WTC11 (cell line): ENCODE measurements around the gene KCTD1. TPM values are rescaled to one million over a fixed set of nuclear protein-coding genes. Genes with fewer than 3 reads are reported as not detected.

Experiments used
- ATAC-seq: fragments of 200-7000 bp; cut with Tn5 transposase; 2 replicates; pipeline ENCODE4 v1.10.0; 2021; ENCODE audit warnings: mild to moderate bottlenecking, moderate library complexity
- CTCF ChIA-PET: fragments of 300-600 bp; sonication (Branson Sonifier 250); formaldehyde crosslinking; loops from one replicate; lab custom pipeline; 2021; ENCODE audit warnings: antibody characterized with exemption; lab: Charles Lee
- POLR2A ChIA-PET: fragments of 350-600 bp; sonication (Branson Sonifier 250); formaldehyde crosslinking; loops from one replicate; lab custom pipeline; 2021; ENCODE audit warnings: antibody characterized with exemption; lab: Charles Lee
- DNase-seq: peaks from one replicate; pipeline ENCODE4 v3.0.0; 2021; ENCODE audit warnings: low spot score
- H3K27ac Mint-ChIP-seq: 2 replicates; pipeline ENCODE4 v1.8.0; 2021; ENCODE audit warnings: mixed read lengths
- H3K27me3 Mint-ChIP-seq: 2 replicates; pipeline ENCODE4 v1.8.0; 2021; ENCODE audit warnings: low read depth, mild to moderate bottlenecking, moderate library complexity, mixed read lengths
- H3K36me3 Mint-ChIP-seq: 2 replicates; pipeline ENCODE4 v1.8.0; 2021; ENCODE audit warnings: mixed read lengths
- H3K4me1 Mint-ChIP-seq: 2 replicates; pipeline ENCODE4 v1.8.0; 2022; ENCODE audit warnings: mixed read lengths
- H3K4me3 Mint-ChIP-seq: 2 replicates; pipeline ENCODE4 v1.8.0; 2021; ENCODE audit warnings: mild to moderate bottlenecking, moderate library complexity, mixed read lengths
- H3K9me3 Mint-ChIP-seq: 2 replicates; pipeline ENCODE4 v1.8.0; 2021; ENCODE audit warnings: mixed read lengths
- CREB1 ChIP-seq: sonication (generic); formaldehyde crosslinking; IDR thresholded peaks from 2 replicates; pipeline ENCODE4 v1.8.0; 2023; ENCODE audit warnings: mild to moderate bottlenecking, missing genetic modification reagents
- CREM ChIP-seq: sonication (generic); formaldehyde crosslinking; IDR thresholded peaks from 2 replicates; pipeline ENCODE4 v1.8.1; 2022; ENCODE audit warnings: mild to moderate bottlenecking, missing genetic modification reagents, moderate library complexity
- EMX1 ChIP-seq: fragments of 250-450 bp; sonication (Bioruptor Pico); IDR thresholded peaks from 2 replicates; pipeline ENCODE4 v1.8.0; 2021; ENCODE audit warnings: mild to moderate bottlenecking
- FOXJ3 ChIP-seq: sonication (generic); formaldehyde crosslinking; IDR thresholded peaks from 2 replicates; pipeline ENCODE4 v1.9.0; 2021; ENCODE audit warnings: missing genetic modification reagents, mild to moderate bottlenecking, borderline replicate concordance
- GABPB1 ChIP-seq: sonication (generic); formaldehyde crosslinking; IDR thresholded peaks from 2 replicates; pipeline ENCODE4 v1.8.1; 2023; ENCODE audit warnings: mild to moderate bottlenecking, missing genetic modification reagents
- GRHL2 ChIP-seq: fragments of 250-450 bp; sonication (Bioruptor Pico); IDR thresholded peaks from 2 replicates; pipeline ENCODE4 v1.8.0; 2022; ENCODE audit warnings: mild to moderate bottlenecking, moderate library complexity; ENCODE audit not compliant: insufficient replicate concordance, severe bottlenecking
- MLX ChIP-seq: sonication (generic); formaldehyde crosslinking; IDR thresholded peaks from 2 replicates; pipeline ENCODE4 v1.8.1; 2023; ENCODE audit warnings: mild to moderate bottlenecking, missing genetic modification reagents, moderate library complexity
- NR1H2 ChIP-seq: sonication (generic); formaldehyde crosslinking; IDR thresholded peaks from 2 replicates; pipeline ENCODE4 v1.9.0; 2021; ENCODE audit warnings: mild to moderate bottlenecking, moderate library complexity, missing genetic modification reagents
- NR2C2 ChIP-seq: sonication (generic); formaldehyde crosslinking; IDR thresholded peaks from 2 replicates; pipeline ENCODE4 v1.8.0; 2022; ENCODE audit warnings: mild to moderate bottlenecking, missing genetic modification reagents
- NR3C1 ChIP-seq: sonication (generic); formaldehyde crosslinking; conservative IDR thresholded peaks from 2 replicates; pipeline ENCODE4 v1.8.1; 2023; ENCODE audit warnings: low read depth, mild to moderate bottlenecking, missing genetic modification reagents
- OVOL2 ChIP-seq: fragments of 250-450 bp; sonication (Bioruptor Pico); IDR thresholded peaks from 2 replicates; pipeline ENCODE4 v1.9.0; 2021; ENCODE audit warnings: mild to moderate bottlenecking, borderline replicate concordance
- PREB ChIP-seq: sonication (generic); formaldehyde crosslinking; IDR thresholded peaks from 2 replicates; pipeline ENCODE4 v1.8.1; 2022; ENCODE audit warnings: mild to moderate bottlenecking, missing genetic modification reagents, moderate library complexity, borderline replicate concordance
- RELA ChIP-seq: sonication (generic); formaldehyde crosslinking; IDR thresholded peaks from 2 replicates; pipeline ENCODE4 v1.8.1; 2022; ENCODE audit warnings: missing genetic modification reagents, mild to moderate bottlenecking, borderline replicate concordance
- RORB ChIP-seq: fragments of 250-450 bp; sonication (Bioruptor Pico); IDR thresholded peaks from 2 replicates; pipeline ENCODE4 v1.9.0; 2021; ENCODE audit warnings: mild to moderate bottlenecking
- SP1 ChIP-seq: sonication (generic); formaldehyde crosslinking; conservative IDR thresholded peaks from 2 replicates; pipeline ENCODE4 v1.8.1; 2022; ENCODE audit warnings: missing genetic modification reagents
- TEAD4 ChIP-seq: sonication (generic); formaldehyde crosslinking; IDR thresholded peaks from 2 replicates; pipeline ENCODE4 v1.8.0; 2022; ENCODE audit warnings: mild to moderate bottlenecking, missing genetic modification reagents
- ZBTB21 ChIP-seq: sonication (generic); formaldehyde crosslinking; IDR thresholded peaks from 2 replicates; pipeline ENCODE4 v1.8.1; 2023; ENCODE audit warnings: mild to moderate bottlenecking, missing genetic modification reagents, borderline replicate concordance
- ZNF232 ChIP-seq: sonication (generic); formaldehyde crosslinking; IDR thresholded peaks from 2 replicates; pipeline ENCODE4 v1.8.0; 2022; ENCODE audit warnings: mild to moderate bottlenecking, missing genetic modification reagents
- ZNF423 ChIP-seq: fragments of 250-450 bp; sonication (Bioruptor Pico); IDR thresholded peaks from 2 replicates; pipeline ENCODE4 v2.1.2; 2022; ENCODE audit warnings: mild to moderate bottlenecking, moderate library complexity
- total RNA-seq: library from RNA; stranded (reverse); gene quantifications from 3 replicates; pipeline ENCODE4 v1.2.3, GENCODE V29; 2021
- TF ChIP-seq, protein P1 (sequence below): fragments of 250-450 bp; sonication (Bioruptor Pico); IDR thresholded peaks from 2 replicates; pipeline ENCODE4 v1.8.0; 2021; ENCODE audit warnings: mild to moderate bottlenecking
- TF ChIP-seq, protein P2 (sequence below): sonication (generic); formaldehyde crosslinking; IDR thresholded peaks from 2 replicates; pipeline ENCODE4 v1.8.0; 2022; ENCODE audit warnings: mild to moderate bottlenecking, missing genetic modification reagents
- TF ChIP-seq, protein P3 (sequence below): fragments of 250-450 bp; sonication (Bioruptor Pico); IDR thresholded peaks from 2 replicates; pipeline ENCODE4 v1.9.0; 2021; ENCODE audit warnings: moderate library complexity, mild to moderate bottlenecking, inconsistent platforms, borderline replicate concordance
- TF ChIP-seq, protein P4 (sequence below): sonication (generic); formaldehyde crosslinking; IDR thresholded peaks from 2 replicates; pipeline ENCODE4 v1.8.0; 2023; ENCODE audit warnings: missing genetic modification reagents
- TF ChIP-seq, protein P5 (sequence below): sonication (generic); formaldehyde crosslinking; IDR thresholded peaks from 2 replicates; pipeline ENCODE4 v1.8.0; 2022; ENCODE audit warnings: mild to moderate bottlenecking, missing genetic modification reagents

Gene KCTD1
- total RNA-seq, 1 experiment from 2014 or later = 23.3 TPM

DNA sequence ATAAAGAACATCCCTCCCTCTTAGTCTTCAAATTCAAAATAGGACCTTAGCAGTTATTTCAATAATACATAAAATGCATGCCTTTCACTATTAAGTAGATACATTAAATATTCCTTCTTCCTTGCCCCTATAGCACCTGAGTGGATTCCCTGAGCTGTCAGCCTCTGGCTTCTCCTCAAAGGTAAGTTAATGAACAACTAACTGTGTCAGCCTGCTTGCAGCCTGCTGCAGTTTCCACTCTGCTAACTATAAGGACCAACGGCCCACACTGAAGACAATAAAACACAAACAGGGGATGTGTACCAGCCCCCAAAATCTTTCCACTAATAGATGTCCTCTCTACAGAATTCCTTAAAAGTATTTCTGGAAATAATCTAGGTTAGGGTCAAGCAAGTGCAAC lies 5.0 kb downstream of the KCTD1 start (continued):
- no peak for TF ChIP-seq ZNF232 (CRISPR knock-in tag)
- TF ChIP-seq CREM (CRISPR knock-in tag) = no peak
- no peak for TF ChIP-seq NR2C2 (CRISPR knock-in tag)
- no peak for TF ChIP-seq MLX
- TF ChIP-seq, protein P1, sequence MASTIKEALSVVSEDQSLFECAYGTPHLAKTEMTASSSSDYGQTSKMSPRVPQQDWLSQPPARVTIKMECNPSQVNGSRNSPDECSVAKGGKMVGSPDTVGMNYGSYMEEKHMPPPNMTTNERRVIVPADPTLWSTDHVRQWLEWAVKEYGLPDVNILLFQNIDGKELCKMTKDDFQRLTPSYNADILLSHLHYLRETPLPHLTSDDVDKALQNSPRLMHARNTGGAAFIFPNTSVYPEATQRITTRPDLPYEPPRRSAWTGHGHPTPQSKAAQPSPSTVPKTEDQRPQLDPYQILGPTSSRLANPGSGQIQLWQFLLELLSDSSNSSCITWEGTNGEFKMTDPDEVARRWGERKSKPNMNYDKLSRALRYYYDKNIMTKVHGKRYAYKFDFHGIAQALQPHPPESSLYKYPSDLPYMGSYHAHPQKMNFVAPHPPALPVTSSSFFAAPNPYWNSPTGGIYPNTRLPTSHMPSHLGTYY = no peak
- TF ChIP-seq, all 79 proteins: peak for 0

DNA sequence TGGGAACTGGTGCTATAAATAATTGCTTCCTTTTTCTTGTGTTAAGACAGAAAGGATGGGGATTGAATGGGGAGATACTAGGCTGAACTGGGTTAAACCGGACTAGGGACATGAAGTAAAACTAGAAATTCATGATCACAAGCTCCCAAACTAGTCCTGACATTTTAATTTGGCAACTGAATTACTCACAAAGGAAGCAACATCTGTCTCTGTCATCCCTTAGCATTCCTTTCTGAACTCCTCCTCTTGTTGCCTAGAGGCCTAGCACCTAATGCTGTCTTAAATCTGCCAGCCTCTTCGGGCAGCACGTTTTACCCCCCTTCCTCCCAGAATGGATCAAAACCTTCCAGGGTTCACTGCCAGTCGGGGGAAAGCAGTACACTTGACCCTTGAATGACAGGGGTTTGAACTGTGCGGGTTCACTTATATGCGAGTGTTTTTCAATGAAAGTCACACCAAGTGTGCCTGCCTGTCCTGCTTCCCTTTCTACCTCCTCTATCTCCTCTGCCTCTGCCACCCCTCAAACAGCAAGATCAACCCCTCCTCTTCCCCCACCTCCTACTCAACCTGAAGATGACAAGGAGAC lies 8.2 kb downstream of the KCTD1 start:
- peaks cover 5% of the 10 kb centered on the region; the same call in 1 of the 2 replicates for H3K27me3 Mint-ChIP-seq
- ChIA-PET POLR2A (no interaction called here), CTCF (no interaction called here)
- H3K27ac Mint-ChIP-seq = no peak overlapping the region
- no peaks in the 10 kb centered on the region; the same call in 1 of the 2 replicates for H3K36me3 Mint-ChIP-seq
- no peak overlapping the region for H3K4me3 Mint-ChIP-seq
- TF ChIP-seq, protein P2, sequence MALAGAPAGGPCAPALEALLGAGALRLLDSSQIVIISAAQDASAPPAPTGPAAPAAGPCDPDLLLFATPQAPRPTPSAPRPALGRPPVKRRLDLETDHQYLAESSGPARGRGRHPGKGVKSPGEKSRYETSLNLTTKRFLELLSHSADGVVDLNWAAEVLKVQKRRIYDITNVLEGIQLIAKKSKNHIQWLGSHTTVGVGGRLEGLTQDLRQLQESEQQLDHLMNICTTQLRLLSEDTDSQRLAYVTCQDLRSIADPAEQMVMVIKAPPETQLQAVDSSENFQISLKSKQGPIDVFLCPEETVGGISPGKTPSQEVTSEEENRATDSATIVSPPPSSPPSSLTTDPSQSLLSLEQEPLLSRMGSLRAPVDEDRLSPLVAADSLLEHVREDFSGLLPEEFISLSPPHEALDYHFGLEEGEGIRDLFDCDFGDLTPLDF = no peak
- TF ChIP-seq OVOL2 (CRISPR knock-in tag) (no peak), GABPB1 (no peak)
- TF ChIP-seq, protein P3, sequence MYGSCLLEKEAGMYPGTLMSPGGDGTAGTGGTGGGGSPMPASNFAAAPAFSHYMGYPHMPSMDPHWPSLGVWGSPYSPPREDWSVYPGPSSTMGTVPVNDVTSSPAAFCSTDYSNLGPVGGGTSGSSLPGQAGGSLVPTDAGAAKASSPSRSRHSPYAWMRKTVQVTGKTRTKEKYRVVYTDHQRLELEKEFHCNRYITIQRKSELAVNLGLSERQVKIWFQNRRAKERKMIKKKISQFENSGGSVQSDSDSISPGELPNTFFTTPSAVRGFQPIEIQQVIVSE (CRISPR knock-in tag) = no peak
- TF ChIP-seq, protein P4, sequence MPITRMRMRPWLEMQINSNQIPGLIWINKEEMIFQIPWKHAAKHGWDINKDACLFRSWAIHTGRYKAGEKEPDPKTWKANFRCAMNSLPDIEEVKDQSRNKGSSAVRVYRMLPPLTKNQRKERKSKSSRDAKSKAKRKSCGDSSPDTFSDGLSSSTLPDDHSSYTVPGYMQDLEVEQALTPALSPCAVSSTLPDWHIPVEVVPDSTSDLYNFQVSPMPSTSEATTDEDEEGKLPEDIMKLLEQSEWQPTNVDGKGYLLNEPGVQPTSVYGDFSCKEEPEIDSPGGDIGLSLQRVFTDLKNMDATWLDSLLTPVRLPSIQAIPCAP (CRISPR knock-in tag) = no peak
- peaks cover 36% of the 10 kb centered on the region for H3K4me1 Mint-ChIP-seq
- no peaks in the 10 kb centered on the region for H3K9me3 Mint-ChIP-seq
- ATAC-seq = peak; percentile 30
- no peak for DNase-seq

DNA sequence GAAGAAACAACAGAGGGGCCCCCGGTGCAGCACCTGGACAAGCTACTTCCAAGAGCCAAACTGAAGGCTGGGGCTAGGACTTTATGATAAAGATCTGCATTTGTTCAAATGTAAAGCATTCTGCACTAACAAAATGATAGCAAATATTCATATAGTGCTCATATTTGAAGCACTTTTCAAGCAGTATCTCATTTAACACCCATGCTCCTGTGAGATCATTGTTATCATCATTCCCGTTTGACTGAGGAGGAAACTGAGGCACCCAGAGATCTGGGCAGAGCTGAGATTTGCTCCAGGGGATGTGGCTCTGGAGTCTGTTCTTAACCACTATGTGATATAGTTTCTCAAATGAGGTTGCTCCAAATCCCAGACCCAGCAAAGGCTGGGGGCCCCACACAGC lies 9.8 kb downstream of the KCTD1 start:
- CTCF ChIA-PET = no interaction called here
- no peak overlapping the region for H3K4me3 Mint-ChIP-seq

More for the DNA sequence above, 9.8 kb downstream of the KCTD1 start:
- DNase-seq = no peak
- TF ChIP-seq CREM (CRISPR knock-in tag) (no peak), GRHL2 (CRISPR knock-in tag) (no peak), SP1 (no peak), EMX1 (no peak), RORB (CRISPR knock-in tag) (no peak), ZNF423 (CRISPR knock-in tag) (no peak), NR3C1 (CRISPR knock-in tag) (no peak), CREB1 (CRISPR knock-in tag) (no peak), ZBTB21 (CRISPR knock-in tag) (no peak), NR2C2 (CRISPR knock-in tag) (no peak), PREB (CRISPR knock-in tag) (no peak), RELA (CRISPR knock-in tag) (no peak), TEAD4 (no peak), FOXJ3 (no peak), ZNF232 (CRISPR knock-in tag) (no peak), NR1H2 (CRISPR knock-in tag) (no peak)
- TF ChIP-seq, protein P5, sequence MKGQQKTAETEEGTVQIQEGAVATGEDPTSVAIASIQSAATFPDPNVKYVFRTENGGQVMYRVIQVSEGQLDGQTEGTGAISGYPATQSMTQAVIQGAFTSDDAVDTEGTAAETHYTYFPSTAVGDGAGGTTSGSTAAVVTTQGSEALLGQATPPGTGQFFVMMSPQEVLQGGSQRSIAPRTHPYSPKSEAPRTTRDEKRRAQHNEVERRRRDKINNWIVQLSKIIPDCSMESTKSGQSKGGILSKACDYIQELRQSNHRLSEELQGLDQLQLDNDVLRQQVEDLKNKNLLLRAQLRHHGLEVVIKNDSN (CRISPR knock-in tag) = no peak
- TF ChIP-seq, protein P2 = no peak
- TF ChIP-seq, all 79 proteins: peak for 0
- H3K9me3 Mint-ChIP-seq = no peaks in the 10 kb centered on the region
- H3K27me3 Mint-ChIP-seq = no peaks in the 10 kb centered on the region
- no peak overlapping the region for H3K27ac Mint-ChIP-seq
- no peak for ATAC-seq
- POLR2A ChIA-PET = no interaction called here
- H3K36me3 Mint-ChIP-seq = no peaks in the 10 kb centered on the region
- H3K4me1 Mint-ChIP-seq = peaks cover 20% of the 10 kb centered on the region
